Measurements from ENCODE around the gene CEP295NL. TPM values are rescaled to one million over a fixed set of nuclear protein-coding genes. Genes with fewer than 3 reads are reported as not detected.
"Not testable (repeated sequence)": the region's sequence is repeated elsewhere in the genome, so short reads cannot be mapped to it uniquely, and the experiment has no call there.

Gene CEP295NL
- total RNA-seq, 2 donors from 2014 or later = 0.83 to 1.1 TPM

DNA sequence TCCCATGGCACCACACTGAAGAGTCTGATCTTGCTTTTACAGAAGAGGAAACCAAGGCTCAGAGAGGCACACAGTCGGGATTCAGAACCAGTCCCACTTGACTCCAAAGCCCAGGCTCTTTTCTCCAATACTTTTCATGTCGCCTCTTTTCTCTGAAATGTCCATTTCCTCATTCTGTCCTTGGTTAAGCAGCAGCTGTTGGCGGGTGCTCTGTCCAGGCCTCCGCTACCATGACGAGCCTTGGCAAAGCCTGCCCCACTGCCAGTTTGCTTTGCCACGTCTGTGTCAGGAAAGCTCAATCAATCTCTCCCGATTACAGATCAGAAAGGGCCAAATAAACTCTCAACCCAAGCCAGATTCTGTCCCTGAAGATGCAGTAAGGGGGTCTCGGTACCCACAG lies 9.1 kb upstream of the CEP295NL start:
- no peaks in the 10 kb centered on the region for H3K36me3 ChIP-seq
- DNase-seq (ENCODE audit: low spot score) = no peak
- peaks cover 0 to 51% of the 10 kb centered on the region in 2 donors for H3K4me1 ChIP-seq
- H3K27ac ChIP-seq = no peak overlapping the region
- no peaks in the 10 kb centered on the region for H3K27me3 ChIP-seq
- H3K9me3 ChIP-seq = no peaks in the 10 kb centered on the region
- TF ChIP-seq CTCF (IDR thresholded peaks at IDR 0.05) = no peak
- H3K4me3 ChIP-seq = no peak overlapping the region

DNA sequence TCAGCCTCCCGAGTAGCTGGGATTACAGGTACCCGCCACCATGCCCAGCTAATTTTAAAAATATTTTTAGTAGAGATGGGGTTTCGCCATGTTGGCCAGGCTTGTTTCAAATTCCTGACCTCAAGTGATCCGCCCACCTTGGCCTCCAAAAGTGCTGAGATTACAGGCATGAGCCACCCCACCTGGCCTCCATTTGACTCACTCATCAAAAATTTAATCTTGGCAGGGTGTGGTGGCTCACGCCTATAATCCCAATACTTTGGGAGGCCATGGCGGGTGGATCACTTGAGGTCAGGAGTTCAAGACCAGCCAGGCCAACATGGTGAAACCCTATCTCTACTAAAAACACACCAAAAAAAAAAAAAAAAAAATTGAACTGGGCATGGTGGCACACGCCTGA lies 8.5 kb upstream of the CEP295NL start:
- DNase-seq (ENCODE audit: low spot score); H3K4me3 ChIP-seq; H3K27me3 ChIP-seq; H3K36me3 ChIP-seq; H3K9me3 ChIP-seq: not testable (repeated sequence)
- peaks cover 0 to 47% of the 10 kb centered on the region in 2 donors for H3K4me1 ChIP-seq
- peak overlapping the region in 1 of 2 donors; percentile 21 for H3K27ac ChIP-seq

- Histone ChIP-seq H3K36me3 (no peaks in the 10 kb centered on the region), H3K4me3 (no peak overlapping the region), H3K27me3 (no peaks in the 10 kb centered on the region), H3K9me3 (no peaks in the 10 kb centered on the region), H3K4me1 (peaks cover 0 to 41% of the 10 kb centered on the region in 2 donors), H3K27ac (no peak overlapping the region)
- TF ChIP-seq CTCF (IDR thresholded peaks at IDR 0.05) = no peak
- no peak for DNase-seq (ENCODE audit: low spot score)
Observed at GRCh38 chr17:78910497-78911284, 7.7 kb upstream of the CEP295NL start.

DNA sequence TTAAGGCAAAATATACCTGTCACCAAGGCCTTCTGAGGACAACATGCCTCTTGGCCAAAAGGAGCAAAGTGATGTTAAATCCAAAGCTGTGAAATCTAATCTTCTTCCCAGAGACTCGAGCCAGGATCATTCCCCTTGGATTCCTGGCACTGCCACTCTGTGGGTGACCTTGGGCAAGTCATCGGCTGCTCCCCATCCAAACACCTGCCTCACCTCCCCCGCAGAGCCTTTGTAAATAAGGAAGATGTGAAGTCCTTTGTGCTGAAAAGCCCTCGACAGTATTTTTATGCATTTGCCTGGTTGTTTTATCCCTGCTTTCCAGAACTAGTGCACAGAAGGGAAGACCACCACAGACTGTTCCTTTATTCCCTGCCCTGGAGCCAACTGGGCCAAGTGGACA lies 5.4 kb upstream of the CEP295NL start:
- H3K36me3 ChIP-seq = no peaks in the 10 kb centered on the region
- H3K4me3 ChIP-seq = no peak overlapping the region
- no peaks in the 10 kb centered on the region for H3K9me3 ChIP-seq
- H3K27me3 ChIP-seq = no peaks in the 10 kb centered on the region
- no peak overlapping the region for H3K27ac ChIP-seq
- no peak for TF ChIP-seq CTCF (IDR thresholded peaks at IDR 0.05)
- DNase-seq (ENCODE audit: low spot score) = no peak
- H3K4me1 ChIP-seq = peaks cover 0 to 45% of the 10 kb centered on the region in 2 donors

DNA sequence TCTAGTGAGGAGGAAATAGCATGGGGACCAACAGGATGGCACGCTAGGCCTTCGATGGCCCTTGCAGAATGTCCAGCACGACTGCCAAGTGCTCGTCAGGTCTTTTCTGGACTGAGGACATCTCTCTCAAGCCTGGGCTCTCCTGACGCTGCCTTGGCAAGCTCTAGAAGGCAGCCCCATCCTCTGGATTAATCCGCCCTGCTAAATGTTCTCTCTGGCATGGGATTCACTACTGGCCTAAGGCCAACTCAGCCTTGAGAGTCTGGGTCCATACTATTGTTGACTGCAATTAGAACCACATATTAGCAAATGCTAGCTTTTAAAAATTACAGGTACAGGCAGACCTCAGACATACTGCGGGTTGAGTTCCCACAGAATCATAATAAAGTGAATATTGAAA lies 2.5 kb upstream of the CEP295NL start:
- H3K27ac ChIP-seq = no peak overlapping the region
- peaks cover 5% of the 10 kb centered on the region for H3K36me3 ChIP-seq
- H3K9me3 ChIP-seq = no peaks in the 10 kb centered on the region
- H3K4me3 ChIP-seq = no peak overlapping the region
- peaks cover 0 to 48% of the 10 kb centered on the region in 2 donors for H3K4me1 ChIP-seq
- TF ChIP-seq CTCF (IDR thresholded peaks at IDR 0.05) = no peak
- no peak for DNase-seq (ENCODE audit: low spot score)
- no peaks in the 10 kb centered on the region for H3K27me3 ChIP-seq

DNA sequence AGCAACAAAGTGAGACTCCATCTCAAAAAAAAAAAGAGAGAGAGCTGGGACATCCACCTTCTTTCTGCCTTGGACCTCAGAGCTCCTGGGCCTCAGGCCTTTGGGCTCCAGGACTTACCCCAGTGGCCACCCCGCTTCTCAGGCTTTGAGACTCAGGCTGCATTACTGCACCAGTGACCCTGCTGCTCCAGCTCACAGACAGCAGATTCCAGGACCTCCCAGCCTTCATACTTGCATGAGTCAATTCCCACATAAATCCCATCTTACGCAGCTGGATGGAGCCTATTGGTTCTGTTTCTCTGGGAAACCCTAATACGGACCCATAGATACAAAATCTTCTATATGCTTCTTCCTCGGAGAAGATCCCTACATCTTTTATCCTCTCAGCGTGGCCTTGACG lies 2.1 kb upstream of the CEP295NL start:
- Histone ChIP-seq H3K27ac (no peak overlapping the region), H3K36me3 (peaks cover 5% of the 10 kb centered on the region), H3K9me3 (no peaks in the 10 kb centered on the region), H3K4me3 (no peak overlapping the region), H3K27me3 (no peaks in the 10 kb centered on the region), H3K4me1 (peaks cover 0 to 44% of the 10 kb centered on the region in 2 donors)
- no peak for DNase-seq (ENCODE audit: low spot score)
- TF ChIP-seq CTCF (IDR thresholded peaks at IDR 0.05) = no peak
